Peyer's patch (tissue), 4 donors: ENCODE results near the gene METAP1.

Source experiments
- CTCF ChIP-seq, 6 experiments: fragments of 450-650 bp in 4 of 6; fragments of 200-600 bp in 2 of 6; sonication (generic) in 1 of 6; IDR thresholded peaks; one replicate each; pipeline ENCODE4 v1.5.1; 2017 to 2019; ENCODE audit warnings: antibody characterized with exemption in 6 of 6, mild to moderate bottlenecking in 3 of 6, moderate library complexity in 1 of 6
- POLR2A ChIP-seq, 2 donors: fragments of 450-650 bp; IDR thresholded peaks; one replicate each; pipeline ENCODE4 v1.5.1; 2017; ENCODE audit warnings: antibody characterized with exemption in 2 of 2, mild to moderate bottlenecking in 2 of 2, moderate library complexity in 2 of 2

- TF ChIP-seq CTCF (IDR thresholded peaks at IDR 0.05) (no peak), POLR2A (IDR thresholded peaks at IDR 0.05) (no peak)
Measured at GRCh38 chr4:99103166-99103565, 107.6 kb downstream of the METAP1 start.
